K562 (cell line): ENCODE data around the gene CLCF1. TPM values are rescaled to one million over a fixed set of nuclear protein-coding genes. Genes with fewer than 3 reads are reported as not detected.

Experiments used
- C11orf30 ChIP-seq: fragments of 450-650 bp; IDR thresholded peaks from 2 replicates; pipeline ENCODE4 v1.6.1; 2016; ENCODE audit warnings: low read depth, mild to moderate bottlenecking
- CBFA2T2 ChIP-seq: fragments of 450-650 bp; conservative IDR thresholded peaks from 2 replicates; pipeline ENCODE4 v1.6.1; 2017; ENCODE audit warnings: mild to moderate bottlenecking
- CBFA2T3 ChIP-seq: fragments of 450-650 bp; IDR thresholded peaks from 2 replicates; pipeline ENCODE4 v1.6.1; 2017
- CBX1 ChIP-seq: sonication (generic); IDR thresholded peaks from 2 replicates; pipeline ENCODE4 v1.6.1; 2016; ENCODE audit warnings: antibody characterized with exemption, low read depth, mild to moderate bottlenecking
- EGR1 ChIP-seq: fragments of 450-650 bp; conservative IDR thresholded peaks from 2 replicates; pipeline ENCODE4 v1.6.1; 2017; ENCODE audit warnings: mild to moderate bottlenecking
- FOXJ3 ChIP-seq: sonication (generic); formaldehyde crosslinking; IDR thresholded peaks from 2 replicates; pipeline ENCODE4 v1.4.0; 2020; ENCODE audit warnings: mild to moderate bottlenecking, missing genetic modification reagents
- FUS ChIP-seq: fragments of 200-400 bp; formaldehyde crosslinking; optimal IDR thresholded peaks from 2 replicates; pipeline ENCODE3; 2017; ENCODE audit warnings: low read depth, low read length
- HNRNPLL ChIP-seq: fragments of 200-400 bp; formaldehyde crosslinking; IDR thresholded peaks from 2 replicates; pipeline ENCODE4 v1.6.1; 2017; ENCODE audit warnings: low read length, low read depth, mild to moderate bottlenecking; ENCODE audit not compliant: poor library complexity, severe bottlenecking
- JUNB ChIP-seq: fragments of 450-650 bp; formaldehyde crosslinking; conservative IDR thresholded peaks from 2 replicates; pipeline ENCODE4 v1.4.0; 2020; ENCODE audit warnings: mild to moderate bottlenecking
- LEF1 ChIP-seq: fragments of 450-650 bp; IDR thresholded peaks from 2 replicates; pipeline ENCODE4 v1.6.1; 2016; ENCODE audit warnings: mild to moderate bottlenecking
- MIER1 ChIP-seq: fragments of 450-650 bp; IDR thresholded peaks from 2 replicates; pipeline ENCODE4 v1.6.1; 2016; ENCODE audit warnings: antibody characterized with exemption, mild to moderate bottlenecking, low read depth
- MYBL2 ChIP-seq, 2 experiments: fragments of 450-650 bp in 1 of 2; sonication (generic) in 1 of 2; formaldehyde crosslinking in 1 of 2; IDR thresholded peaks; 2 replicates each; pipeline versions ENCODE4 v1.6.1 to v1.8.1; 2017 to 2022; ENCODE audit warnings: borderline replicate concordance in 1 of 2, inconsistent platforms in 1 of 2, low read depth in 1 of 2, mild to moderate bottlenecking in 1 of 2, missing genetic modification reagents in 1 of 2, moderate library complexity in 1 of 2
- NFYB ChIP-seq: IDR thresholded peaks from 2 replicates; pipeline ENCODE4 v1.6.1; 2011; ENCODE audit warnings: mild to moderate bottlenecking, moderate library complexity; ENCODE audit not compliant: insufficient read length; ENCODE audit errors: extremely low read depth
- NRF1 ChIP-seq, 2 experiments: fragments of 450-650 bp; IDR thresholded peaks in 1 of 2; conservative IDR thresholded peaks in 1 of 2; 2 replicates each; pipeline ENCODE4 v1.6.1; 2014; ENCODE audit warnings: mild to moderate bottlenecking in 2 of 2
- PCBP2 ChIP-seq: fragments of 200-400 bp; formaldehyde crosslinking; IDR thresholded peaks from 2 replicates; pipeline ENCODE4 v1.6.1; 2018; ENCODE audit warnings: low read length, low read depth, mild to moderate bottlenecking, moderate library complexity; ENCODE audit not compliant: poor library complexity, severe bottlenecking
- TARDBP ChIP-seq: fragments of 450-650 bp; IDR thresholded peaks from 2 replicates; pipeline ENCODE4 v1.6.1; 2016
- TFE3 ChIP-seq: fragments of 450-650 bp; formaldehyde crosslinking; IDR thresholded peaks from 2 replicates; pipeline ENCODE4 v1.4.0; 2020; ENCODE audit warnings: mild to moderate bottlenecking, mixed read lengths
- ZBTB17 ChIP-seq: fragments of 450-650 bp; formaldehyde crosslinking; IDR thresholded peaks from 2 replicates; pipeline ENCODE4 v1.4.0; 2020; ENCODE audit warnings: mild to moderate bottlenecking
- ZNF431 ChIP-seq: sonication (generic); formaldehyde crosslinking; IDR thresholded peaks from 2 replicates; pipeline ENCODE4 v1.8.0; 2022; ENCODE audit warnings: mild to moderate bottlenecking, missing genetic modification reagents
- polyA plus RNA-seq, 8 experiments: library from polyadenylated mRNA; depleted of rRNA in 4 of 8; stranded (reverse) in 5 of 8; unstranded in 3 of 8; fragments of >200 nt; fragmentation: Nextera tagmentation in 2 of 8; fragmentation: Illumina TruSeq in 1 of 8; extraction: Ambion mirVana in 2 of 8; extraction: Trizol in 1 of 8; gene quantifications; 2 replicates each; pipeline versions ENCODE4 v1.2.1 to v1.2.3, GENCODE V29; 2011 to 2014; ENCODE audit warnings: inconsistent platforms in 1 of 8, missing spikeins in 1 of 8
- total RNA-seq, 7 experiments: library from RNA; depleted of rRNA in 6 of 7; stranded (reverse); fragments of >200 nt in 6 of 7; fragmentation: Illumina TruSeq in 2 of 7; extraction: Trizol in 2 of 7; gene quantifications; 2 replicates each; pipeline versions ENCODE4 v1.2.1 to v1.2.3, GENCODE V29; 2011 to 2021; ENCODE audit warnings: low replicate concordance in 1 of 7
- TF ChIP-seq, protein P1 (sequence below): sonication (generic); formaldehyde crosslinking; IDR thresholded peaks from 2 replicates; pipeline ENCODE4 v1.8.1; 2023; ENCODE audit warnings: mild to moderate bottlenecking, missing genetic modification reagents
- TF ChIP-seq, protein P2 (sequence below): fragments of 250-450 bp; sonication (Bioruptor Pico); IDR thresholded peaks from 2 replicates; pipeline ENCODE4 v1.6.1; 2021; ENCODE audit warnings: mild to moderate bottlenecking
- TF ChIP-seq, protein P3 (sequence below): fragments of 250-450 bp; sonication (Bioruptor Pico); IDR thresholded peaks from 2 replicates; pipeline ENCODE4 v1.5.0; 2020; ENCODE audit warnings: mild to moderate bottlenecking

CLCF1 gene
- total and polyA plus RNA-seq, 9 of the 15 experiments (the other 6 are each of a cell fraction or from before 2014, with no cell fraction given): 0.49 to 5.8 (median 3.0) TPM

DNA sequence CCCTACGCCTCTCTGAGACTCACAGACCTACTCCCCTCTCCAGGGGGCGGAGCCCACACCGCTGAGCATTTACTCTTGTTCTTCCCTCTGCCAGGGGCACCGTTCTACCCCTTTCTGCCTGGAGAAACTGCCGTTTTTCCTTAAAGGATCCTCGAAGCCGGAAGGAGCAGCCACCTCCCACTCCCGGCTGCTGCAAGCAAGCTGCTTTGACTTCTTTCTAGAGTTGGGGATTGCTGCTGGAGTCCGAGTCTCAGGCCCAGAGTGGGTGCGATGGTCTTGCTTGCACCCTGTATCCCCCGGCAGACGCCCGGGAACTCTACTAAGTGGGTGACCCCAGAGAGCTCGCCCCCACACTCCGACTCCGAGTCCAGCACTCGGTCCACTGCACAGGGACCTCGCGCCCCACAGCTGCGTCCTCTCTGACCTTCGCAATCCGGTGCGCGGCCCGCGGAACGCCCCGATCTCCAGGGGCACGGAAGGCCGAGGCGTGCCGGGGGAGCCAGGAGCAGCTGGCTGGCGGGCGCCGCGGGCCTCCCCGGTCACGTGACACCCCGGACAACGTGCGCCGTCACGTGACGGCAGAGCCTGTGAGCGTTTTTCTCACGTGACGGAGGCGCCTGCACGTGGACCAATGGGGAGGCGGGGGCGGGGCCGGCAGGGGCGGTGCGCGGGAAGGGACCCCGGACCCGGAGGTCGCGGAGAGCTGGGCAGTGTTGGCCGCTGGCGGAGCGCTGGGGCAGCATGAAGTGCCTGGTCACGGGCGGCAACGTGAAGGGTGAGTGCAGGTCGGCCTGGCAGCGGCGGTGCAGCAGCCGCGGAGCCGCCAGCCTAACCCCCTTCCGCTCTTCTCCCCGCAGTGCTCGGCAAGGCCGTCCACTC lies 18.1 kb upstream of the CLCF1 start, which contains the start of gene RAD9A (continued):
- TF ChIP-seq, protein P1, sequence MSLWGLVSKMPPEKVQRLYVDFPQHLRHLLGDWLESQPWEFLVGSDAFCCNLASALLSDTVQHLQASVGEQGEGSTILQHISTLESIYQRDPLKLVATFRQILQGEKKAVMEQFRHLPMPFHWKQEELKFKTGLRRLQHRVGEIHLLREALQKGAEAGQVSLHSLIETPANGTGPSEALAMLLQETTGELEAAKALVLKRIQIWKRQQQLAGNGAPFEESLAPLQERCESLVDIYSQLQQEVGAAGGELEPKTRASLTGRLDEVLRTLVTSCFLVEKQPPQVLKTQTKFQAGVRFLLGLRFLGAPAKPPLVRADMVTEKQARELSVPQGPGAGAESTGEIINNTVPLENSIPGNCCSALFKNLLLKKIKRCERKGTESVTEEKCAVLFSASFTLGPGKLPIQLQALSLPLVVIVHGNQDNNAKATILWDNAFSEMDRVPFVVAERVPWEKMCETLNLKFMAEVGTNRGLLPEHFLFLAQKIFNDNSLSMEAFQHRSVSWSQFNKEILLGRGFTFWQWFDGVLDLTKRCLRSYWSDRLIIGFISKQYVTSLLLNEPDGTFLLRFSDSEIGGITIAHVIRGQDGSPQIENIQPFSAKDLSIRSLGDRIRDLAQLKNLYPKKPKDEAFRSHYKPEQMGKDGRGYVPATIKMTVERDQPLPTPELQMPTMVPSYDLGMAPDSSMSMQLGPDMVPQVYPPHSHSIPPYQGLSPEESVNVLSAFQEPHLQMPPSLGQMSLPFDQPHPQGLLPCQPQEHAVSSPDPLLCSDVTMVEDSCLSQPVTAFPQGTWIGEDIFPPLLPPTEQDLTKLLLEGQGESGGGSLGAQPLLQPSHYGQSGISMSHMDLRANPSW (CRISPR knock-in tag): peak; percentile 83; the same call in 1 of the 2 replicates
- TF ChIP-seq C11orf30 (peak; percentile 93), MIER1 (no peak), FOXJ3 (no peak), TFE3 (CRISPR knock-in tag) (peak; percentile 100), ZNF431 (CRISPR knock-in tag) (peak; percentile 80), CBFA2T3 (peak; percentile 30; the same call in 1 of the 2 replicates), LEF1 (peak; percentile 95), MYBL2 (IDR thresholded peaks at IDR 0.05; ENCODE audit: low read depth) (peak; percentile 55; the same call in 1 of the 2 replicates), MYBL2 (CRISPR knock-in tag; IDR thresholded peaks at IDR 0.05; ENCODE audit: borderline replicate concordance) (no peak), FUS (peak; percentile 68), ZBTB17 (peak; percentile 78), PCBP2 (no peak), JUNB (CRISPR knock-in tag) (no peak), NFYB (peak; percentile 86), EGR1 (peak; percentile 64; the same call in 1 of the 2 replicates), CBX1 (peak; percentile 79; the same call in 1 of the 2 replicates), CBFA2T2 (peak; percentile 99), NRF1 (conservative IDR thresholded peaks at IDR 0.05 in 1 of 2, IDR thresholded peaks at IDR 0.05 in 1 of 2) (peak; percentile 32 to 36; a peak in 3 of 4 replicates), TARDBP (peak; percentile 50; the same call in 1 of the 2 replicates), HNRNPLL (peak; percentile 31)
- TF ChIP-seq, protein P2, sequence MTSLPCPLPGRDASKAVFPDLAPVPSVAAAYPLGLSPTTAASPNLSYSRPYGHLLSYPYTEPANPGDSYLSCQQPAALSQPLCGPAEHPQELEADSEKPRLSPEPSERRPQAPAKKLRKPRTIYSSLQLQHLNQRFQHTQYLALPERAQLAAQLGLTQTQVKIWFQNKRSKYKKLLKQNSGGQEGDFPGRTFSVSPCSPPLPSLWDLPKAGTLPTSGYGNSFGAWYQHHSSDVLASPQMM (CRISPR knock-in tag): no peak
- TF ChIP-seq, protein P3, sequence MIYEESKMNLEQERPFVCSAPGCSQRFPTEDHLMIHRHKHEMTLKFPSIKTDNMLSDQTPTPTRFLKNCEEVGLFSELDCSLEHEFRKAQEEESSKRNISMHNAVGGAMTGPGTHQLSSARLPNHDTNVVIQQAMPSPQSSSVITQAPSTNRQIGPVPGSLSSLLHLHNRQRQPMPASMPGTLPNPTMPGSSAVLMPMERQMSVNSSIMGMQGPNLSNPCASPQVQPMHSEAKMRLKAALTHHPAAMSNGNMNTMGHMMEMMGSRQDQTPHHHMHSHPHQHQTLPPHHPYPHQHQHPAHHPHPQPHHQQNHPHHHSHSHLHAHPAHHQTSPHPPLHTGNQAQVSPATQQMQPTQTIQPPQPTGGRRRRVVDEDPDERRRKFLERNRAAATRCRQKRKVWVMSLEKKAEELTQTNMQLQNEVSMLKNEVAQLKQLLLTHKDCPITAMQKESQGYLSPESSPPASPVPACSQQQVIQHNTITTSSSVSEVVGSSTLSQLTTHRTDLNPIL (CRISPR knock-in tag): no peak
